ENCODE data around the gene TP53.
"Not testable (repeated sequence)": the region's sequence is repeated elsewhere in the genome, so short reads cannot be mapped to it uniquely, and the experiment has no call there.

The TP53 gene

GRCh38 chr17:7629939-7630571, 57.2 kb downstream of the TP53 start, which contains the start of gene SHBG:
SHBG (plus strand) TSS chr17:7630135; CDS start chr17:7630173, 38 bp downstream.
- FAIRE-seq, result no peak

- FAIRE-seq, result peak; percentile 80
Measured at GRCh38 chr17:7627250-7628121, 59.8 kb downstream of the TP53 start, which contains the start of gene SAT2. SAT2 (minus strand) TSS chr17:7627821; CDS start chr17:7627635, 186 bp downstream.

GRCh38 chr17:7626956-7627249, 60.4 kb downstream of the TP53 start:
- no peak for FAIRE-seq

GRCh38 chr17:7626307-7626706, 61.0 kb downstream of the TP53 start:
- FAIRE-seq, result no peak

- not testable (repeated sequence) for FAIRE-seq
Measured at GRCh38 chr17:7625749-7626148, 61.5 kb downstream of the TP53 start.

GRCh38 chr17:7623661-7624060, 63.6 kb downstream of the TP53 start:
- FAIRE-seq, result no peak

- no peak for FAIRE-seq
Measured at GRCh38 chr17:7620835-7621234, 66.5 kb downstream of the TP53 start.

- no peak for FAIRE-seq
Measured at GRCh38 chr17:7618608-7619007, 68.7 kb downstream of the TP53 start.

Data from islet of Langerhans (tissue), 1 donor.